SK-N-SH treated with all-trans-retinoic acid at 6 μM for 48 hours (cell line): ENCODE measurements around the gene C1orf198.

ENCODE experiments used
- ARNTL ChIP-seq: fragments of 450-650 bp; formaldehyde crosslinking; IDR thresholded peaks from 2 replicates; pipeline ENCODE4 v1.5.0; 2020; ENCODE audit warnings: low read depth, mild to moderate bottlenecking, moderate library complexity, borderline replicate concordance
- CSDC2 ChIP-seq: fragments of 250-450 bp; sonication (Bioruptor Pico); IDR thresholded peaks from 2 replicates; pipeline ENCODE4 v1.5.0; 2020; ENCODE audit warnings: mild to moderate bottlenecking, moderate library complexity
- ESRRG ChIP-seq: fragments of 250-450 bp; sonication (Bioruptor Pico); IDR thresholded peaks from 2 replicates; pipeline ENCODE4 v1.6.1; 2021; ENCODE audit warnings: mild to moderate bottlenecking
- PPARA ChIP-seq: fragments of 250-450 bp; sonication (Bioruptor Pico); IDR thresholded peaks from 2 replicates; pipeline ENCODE4 v1.5.0; 2020; ENCODE audit warnings: mild to moderate bottlenecking, borderline replicate concordance
- TCF4 ChIP-seq: fragments of 250-450 bp; sonication (Bioruptor Pico); IDR thresholded peaks from 2 replicates; pipeline ENCODE4 v1.8.0; 2021; ENCODE audit warnings: mild to moderate bottlenecking, moderate library complexity, borderline replicate concordance
- TOX ChIP-seq: fragments of 250-450 bp; sonication (Bioruptor Pico); IDR thresholded peaks from 2 replicates; pipeline ENCODE4 v1.8.0; 2021; ENCODE audit warnings: mild to moderate bottlenecking, moderate library complexity, borderline replicate concordance
- ZFP30 ChIP-seq: fragments of 450-650 bp; formaldehyde crosslinking; IDR thresholded peaks from 2 replicates; pipeline ENCODE4 v1.5.0; 2022; ENCODE audit warnings: mild to moderate bottlenecking, moderate library complexity
- TF ChIP-seq, protein P1 (sequence below): fragments of 250-450 bp; sonication (Bioruptor Pico); IDR thresholded peaks from 2 replicates; pipeline ENCODE4 v1.5.0; 2020; ENCODE audit warnings: mild to moderate bottlenecking, moderate library complexity
- TF ChIP-seq, protein P2 (sequence below): fragments of 250-450 bp; sonication (Bioruptor Pico); IDR thresholded peaks from 2 replicates; pipeline ENCODE4 v1.8.0; 2020; ENCODE audit warnings: mild to moderate bottlenecking, moderate library complexity, borderline replicate concordance
- TF ChIP-seq, protein P3 (sequence below): fragments of 250-450 bp; sonication (Bioruptor Pico); IDR thresholded peaks from 2 replicates; pipeline ENCODE4 v1.5.1; 2021; ENCODE audit warnings: mild to moderate bottlenecking, moderate library complexity

DNA sequence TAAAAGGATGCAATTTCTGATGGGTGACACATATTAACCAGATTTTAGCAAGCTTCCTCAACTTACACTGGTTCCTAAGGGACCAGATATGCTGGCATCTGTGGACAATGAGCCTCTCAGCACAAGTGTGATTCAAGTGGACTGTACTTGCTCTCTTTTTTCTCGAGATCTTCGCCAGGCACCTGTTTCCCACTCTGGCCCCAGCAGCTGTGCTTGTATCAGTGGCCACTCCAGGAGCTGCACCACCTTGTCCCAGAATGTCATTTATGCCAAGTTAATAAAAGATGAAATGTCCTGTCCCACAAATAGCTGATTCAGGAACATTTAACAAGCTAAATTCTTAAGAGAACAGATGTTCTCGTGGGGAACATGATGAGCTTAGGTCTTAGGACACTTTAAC, 14.6 kb downstream of the C1orf198 start:
- TF ChIP-seq TCF4 (no peak), ARNTL (CRISPR knock-in tag) (no peak), TOX (CRISPR knock-in tag) (no peak), PPARA (CRISPR knock-in tag) (no peak), ESRRG (CRISPR knock-in tag) (no peak), CSDC2 (CRISPR knock-in tag) (no peak), ZFP30 (CRISPR knock-in tag) (no peak)
- TF ChIP-seq, protein P1, sequence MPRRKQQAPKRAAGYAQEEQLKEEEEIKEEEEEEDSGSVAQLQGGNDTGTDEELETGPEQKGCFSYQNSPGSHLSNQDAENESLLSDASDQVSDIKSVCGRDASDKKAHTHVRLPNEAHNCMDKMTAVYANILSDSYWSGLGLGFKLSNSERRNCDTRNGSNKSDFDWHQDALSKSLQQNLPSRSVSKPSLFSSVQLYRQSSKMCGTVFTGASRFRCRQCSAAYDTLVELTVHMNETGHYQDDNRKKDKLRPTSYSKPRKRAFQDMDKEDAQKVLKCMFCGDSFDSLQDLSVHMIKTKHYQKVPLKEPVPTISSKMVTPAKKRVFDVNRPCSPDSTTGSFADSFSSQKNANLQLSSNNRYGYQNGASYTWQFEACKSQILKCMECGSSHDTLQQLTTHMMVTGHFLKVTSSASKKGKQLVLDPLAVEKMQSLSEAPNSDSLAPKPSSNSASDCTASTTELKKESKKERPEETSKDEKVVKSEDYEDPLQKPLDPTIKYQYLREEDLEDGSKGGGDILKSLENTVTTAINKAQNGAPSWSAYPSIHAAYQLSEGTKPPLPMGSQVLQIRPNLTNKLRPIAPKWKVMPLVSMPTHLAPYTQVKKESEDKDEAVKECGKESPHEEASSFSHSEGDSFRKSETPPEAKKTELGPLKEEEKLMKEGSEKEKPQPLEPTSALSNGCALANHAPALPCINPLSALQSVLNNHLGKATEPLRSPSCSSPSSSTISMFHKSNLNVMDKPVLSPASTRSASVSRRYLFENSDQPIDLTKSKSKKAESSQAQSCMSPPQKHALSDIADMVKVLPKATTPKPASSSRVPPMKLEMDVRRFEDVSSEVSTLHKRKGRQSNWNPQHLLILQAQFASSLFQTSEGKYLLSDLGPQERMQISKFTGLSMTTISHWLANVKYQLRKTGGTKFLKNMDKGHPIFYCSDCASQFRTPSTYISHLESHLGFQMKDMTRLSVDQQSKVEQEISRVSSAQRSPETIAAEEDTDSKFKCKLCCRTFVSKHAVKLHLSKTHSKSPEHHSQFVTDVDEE (CRISPR knock-in tag), result no peak
- TF ChIP-seq, protein P2, sequence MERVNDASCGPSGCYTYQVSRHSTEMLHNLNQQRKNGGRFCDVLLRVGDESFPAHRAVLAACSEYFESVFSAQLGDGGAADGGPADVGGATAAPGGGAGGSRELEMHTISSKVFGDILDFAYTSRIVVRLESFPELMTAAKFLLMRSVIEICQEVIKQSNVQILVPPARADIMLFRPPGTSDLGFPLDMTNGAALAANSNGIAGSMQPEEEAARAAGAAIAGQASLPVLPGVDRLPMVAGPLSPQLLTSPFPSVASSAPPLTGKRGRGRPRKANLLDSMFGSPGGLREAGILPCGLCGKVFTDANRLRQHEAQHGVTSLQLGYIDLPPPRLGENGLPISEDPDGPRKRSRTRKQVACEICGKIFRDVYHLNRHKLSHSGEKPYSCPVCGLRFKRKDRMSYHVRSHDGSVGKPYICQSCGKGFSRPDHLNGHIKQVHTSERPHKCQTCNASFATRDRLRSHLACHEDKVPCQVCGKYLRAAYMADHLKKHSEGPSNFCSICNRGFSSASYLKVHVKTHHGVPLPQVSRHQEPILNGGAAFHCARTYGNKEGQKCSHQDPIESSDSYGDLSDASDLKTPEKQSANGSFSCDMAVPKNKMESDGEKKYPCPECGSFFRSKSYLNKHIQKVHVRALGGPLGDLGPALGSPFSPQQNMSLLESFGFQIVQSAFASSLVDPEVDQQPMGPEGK (CRISPR knock-in tag), result no peak
- TF ChIP-seq, protein P3, sequence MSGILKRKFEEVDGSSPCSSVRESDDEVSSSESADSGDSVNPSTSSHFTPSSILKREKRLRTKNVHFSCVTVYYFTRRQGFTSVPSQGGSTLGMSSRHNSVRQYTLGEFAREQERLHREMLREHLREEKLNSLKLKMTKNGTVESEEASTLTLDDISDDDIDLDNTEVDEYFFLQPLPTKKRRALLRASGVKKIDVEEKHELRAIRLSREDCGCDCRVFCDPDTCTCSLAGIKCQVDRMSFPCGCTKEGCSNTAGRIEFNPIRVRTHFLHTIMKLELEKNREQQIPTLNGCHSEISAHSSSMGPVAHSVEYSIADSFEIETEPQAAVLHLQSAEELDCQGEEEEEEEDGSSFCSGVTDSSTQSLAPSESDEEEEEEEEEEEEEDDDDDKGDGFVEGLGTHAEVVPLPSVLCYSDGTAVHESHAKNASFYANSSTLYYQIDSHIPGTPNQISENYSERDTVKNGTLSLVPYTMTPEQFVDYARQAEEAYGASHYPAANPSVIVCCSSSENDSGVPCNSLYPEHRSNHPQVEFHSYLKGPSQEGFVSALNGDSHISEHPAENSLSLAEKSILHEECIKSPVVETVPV, result no peak
